Neuron (in vitro differentiated cells): ENCODE data around the gene ZBTB4.
A peak's percentile ranks its signal among the peaks of the same experiment; 100 is the strongest.

Source experiments
- H2AFZ ChIP-seq: one replicate; pipeline ENCODE4 v1.6.1; 2013; ENCODE audit warnings: low read depth, mild to moderate bottlenecking, inconsistent platforms, low read length, moderate library complexity
- H3K27me3 ChIP-seq: one replicate; pipeline ENCODE4 v1.6.1; 2013; ENCODE audit warnings: low read length; ENCODE audit not compliant: insufficient read depth
- H3K36me3 ChIP-seq: one replicate; pipeline ENCODE4 v1.6.1; 2013; ENCODE audit warnings: low read length; ENCODE audit not compliant: insufficient read depth
- H3K4me1 ChIP-seq: one replicate; pipeline ENCODE4 v1.6.1; 2013; ENCODE audit warnings: low read length; ENCODE audit not compliant: insufficient read depth
- H3K4me3 ChIP-seq: 2 replicates; pipeline ENCODE4 v1.5.1; 2013; ENCODE audit warnings: mild to moderate bottlenecking, low read length, moderate library complexity
- H3K9me3 ChIP-seq: one replicate; pipeline ENCODE4 v1.6.1; 2013; ENCODE audit warnings: low read length

ZBTB4 gene

GRCh38 chr17:7437950-7438614 lies 41.3 kb downstream of the ZBTB4 start:
- H3K9me3 ChIP-seq, result no peaks in the 10 kb centered on the region
- H3K27me3 ChIP-seq, result peaks cover 29% of the 10 kb centered on the region
- H3K4me3 ChIP-seq, result peak overlapping the region; percentile 36
- H3K36me3 ChIP-seq, result no peaks in the 10 kb centered on the region
- peak overlapping the region; percentile 35 for H2AFZ ChIP-seq
- peaks cover 42% of the 10 kb centered on the region for H3K4me1 ChIP-seq

- Histone ChIP-seq H3K36me3 (no peaks in the 10 kb centered on the region), H3K27me3 (peaks cover 29% of the 10 kb centered on the region), H3K4me3 (peak overlapping the region; percentile 36), H2AFZ (peak overlapping the region; percentile 35), H3K9me3 (peaks cover 1% of the 10 kb centered on the region), H3K4me1 (peaks cover 42% of the 10 kb centered on the region)
Measured at GRCh38 chr17:7437369-7437863, 42.0 kb downstream of the ZBTB4 start.

- Histone ChIP-seq H3K36me3 (no peaks in the 10 kb centered on the region), H2AFZ (no peak overlapping the region), H3K4me3 (peak overlapping the region; percentile 25), H3K4me1 (peaks cover 42% of the 10 kb centered on the region), H3K9me3 (peaks cover 3% of the 10 kb centered on the region), H3K27me3 (peaks cover 29% of the 10 kb centered on the region)
Measured at GRCh38 chr17:7436556-7437368, 42.7 kb downstream of the ZBTB4 start.

- Histone ChIP-seq H3K9me3 (peaks cover 3% of the 10 kb centered on the region), H3K36me3 (no peaks in the 10 kb centered on the region), H2AFZ (peak overlapping the region; percentile 13), H3K4me1 (peaks cover 36% of the 10 kb centered on the region), H3K27me3 (peaks cover 29% of the 10 kb centered on the region), H3K4me3 (peak overlapping the region; percentile 49)
Measured at GRCh38 chr17:7435676-7436555, 43.5 kb downstream of the ZBTB4 start.

GRCh38 chr17:7432296-7432695 lies 47.1 kb downstream of the ZBTB4 start:
- Histone ChIP-seq H2AFZ (no peak overlapping the region), H3K36me3 (no peaks in the 10 kb centered on the region), H3K9me3 (peaks cover 4% of the 10 kb centered on the region), H3K4me1 (peaks cover 7% of the 10 kb centered on the region), H3K27me3 (peaks cover 11% of the 10 kb centered on the region), H3K4me3 (no peak overlapping the region)

- peaks cover 4% of the 10 kb centered on the region for H3K9me3 ChIP-seq
- H3K36me3 ChIP-seq, result no peaks in the 10 kb centered on the region
- H3K4me1 ChIP-seq, result peaks cover 7% of the 10 kb centered on the region
- H3K27me3 ChIP-seq, result peaks cover 7% of the 10 kb centered on the region
- H3K4me3 ChIP-seq, result no peak overlapping the region
- no peak overlapping the region for H2AFZ ChIP-seq
Measured at GRCh38 chr17:7431231-7431630, 48.2 kb downstream of the ZBTB4 start.

- Histone ChIP-seq H3K9me3 (peaks cover 4% of the 10 kb centered on the region), H3K4me1 (no peaks in the 10 kb centered on the region), H2AFZ (no peak overlapping the region), H3K4me3 (no peak overlapping the region), H3K27me3 (no peaks in the 10 kb centered on the region), H3K36me3 (no peaks in the 10 kb centered on the region)
Measured at GRCh38 chr17:7429722-7430121, 49.7 kb downstream of the ZBTB4 start.

GRCh38 chr17:7428557-7428956 lies 50.9 kb downstream of the ZBTB4 start, which contains the start of gene SPEM3:
Gene SPEM3 (plus strand): TSS chr17:7428857. CDS start chr17:7428903, 46 bp downstream.
- no peak within 1 kb of the TSS for H3K4me3 ChIP-seq
- peaks cover 4% of the 10 kb centered on the region for H3K9me3 ChIP-seq
- no peaks in the 10 kb centered on the region for H3K4me1 ChIP-seq
- H2AFZ ChIP-seq, result no peak within 1 kb of the TSS
- H3K36me3 ChIP-seq, result no peaks in the 10 kb centered on the region
- H3K27me3 ChIP-seq, result no peaks in the 10 kb centered on the region

GRCh38 chr17:7427549-7427948 lies 51.9 kb downstream of the ZBTB4 start:
- no peak overlapping the region for H3K4me3 ChIP-seq

GRCh38 chr17:7426896-7427489 lies 52.4 kb downstream of the ZBTB4 start:
- no peaks in the 10 kb centered on the region for H3K4me1 ChIP-seq
- no peak overlapping the region for H2AFZ ChIP-seq
- no peak overlapping the region for H3K4me3 ChIP-seq
- H3K36me3 ChIP-seq, result no peaks in the 10 kb centered on the region
- peaks cover 2% of the 10 kb centered on the region for H3K9me3 ChIP-seq
- H3K27me3 ChIP-seq, result no peaks in the 10 kb centered on the region

More at GRCh38 chr17:7427549-7427948, 51.9 kb downstream of the ZBTB4 start:
- no peaks in the 10 kb centered on the region for H3K27me3 ChIP-seq
- no peaks in the 10 kb centered on the region for H3K36me3 ChIP-seq
- no peak overlapping the region for H2AFZ ChIP-seq
- no peaks in the 10 kb centered on the region for H3K4me1 ChIP-seq
- peaks cover 4% of the 10 kb centered on the region for H3K9me3 ChIP-seq

GRCh38 chr17:7426203-7426863 lies 53.1 kb downstream of the ZBTB4 start:
- peaks cover 3% of the 10 kb centered on the region for H3K4me1 ChIP-seq
- H3K27me3 ChIP-seq, result no peaks in the 10 kb centered on the region
- H3K4me3 ChIP-seq, result no peak overlapping the region
- peaks cover 2% of the 10 kb centered on the region for H3K9me3 ChIP-seq
- H2AFZ ChIP-seq, result no peak overlapping the region
- no peaks in the 10 kb centered on the region for H3K36me3 ChIP-seq

GRCh38 chr17:7425756-7426155 lies 53.7 kb downstream of the ZBTB4 start:
- no peak overlapping the region for H3K4me3 ChIP-seq
- H3K36me3 ChIP-seq, result no peaks in the 10 kb centered on the region
- peaks cover 8% of the 10 kb centered on the region for H3K4me1 ChIP-seq
- no peak overlapping the region for H2AFZ ChIP-seq
- H3K9me3 ChIP-seq, result peaks cover 1% of the 10 kb centered on the region
- H3K27me3 ChIP-seq, result no peaks in the 10 kb centered on the region
